ENCODE data around the gene CDKL1. TPM values are rescaled to one million over a fixed set of nuclear protein-coding genes. Genes with fewer than 3 reads are reported as not detected.

Gene CDKL1
- polyA plus RNA-seq, 1 of the 3 experiments (the other 2 are of a cell fraction), result 2.5 TPM

DNA sequence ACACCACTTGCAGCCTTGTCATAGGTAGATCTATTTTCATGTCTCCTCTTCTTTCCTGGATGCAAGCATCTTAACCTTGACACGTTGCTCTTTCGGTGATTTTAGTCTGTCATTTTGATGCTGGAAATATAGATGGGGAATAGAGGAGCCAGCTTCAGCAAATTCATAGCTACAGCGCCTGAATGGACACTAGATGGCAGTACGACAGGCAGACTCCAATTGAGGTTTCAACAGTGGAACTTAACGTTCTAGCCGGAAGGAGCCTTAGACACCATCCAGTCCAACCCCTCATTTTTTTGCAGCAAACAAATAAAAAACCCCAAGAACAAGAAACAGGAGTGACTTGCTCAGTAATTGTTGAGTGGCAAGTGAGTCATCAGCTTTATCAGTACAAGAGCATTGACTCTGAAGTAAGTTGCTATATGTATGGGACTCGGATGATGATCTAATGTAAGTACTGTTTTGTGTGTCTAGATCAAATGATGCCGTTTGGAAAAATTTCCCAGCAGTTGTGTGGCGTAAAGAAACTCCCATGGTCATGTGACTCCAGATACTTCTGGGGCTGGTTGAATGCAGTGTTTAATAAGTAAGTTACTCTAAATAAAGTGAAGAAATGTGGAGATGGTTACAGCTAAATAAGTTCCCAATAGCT is 75.5 kb downstream of the CDKL1 start (continued):
- TF ChIP-seq NFIC (IDR thresholded peaks at IDR 0.05; ENCODE audit: borderline replicate concordance) (no peak), POLR2AphosphoS5 (IDR thresholded peaks at IDR 0.05; ENCODE audit: low read depth, low read length) (peak; percentile 23; the same call in 1 of the 2 replicates), RFX5 (IDR thresholded peaks at IDR 0.05; ENCODE audit: low read length) (peak; percentile 59; the same call in 1 of the 2 replicates), MAX (IDR thresholded peaks at IDR 0.05; ENCODE audit: low read depth) (no peak), FOSL2 (IDR thresholded peaks at IDR 0.05; ENCODE audit: borderline replicate concordance, low read depth) (no peak), TCF12 (IDR thresholded peaks at IDR 0.05) (peak; percentile 30; the same call in 1 of the 2 replicates), YY1 (IDR thresholded peaks at IDR 0.05; ENCODE audit: low read depth) (no peak), SIN3A (IDR thresholded peaks at IDR 0.05; ENCODE audit: borderline replicate concordance, low read depth, low read length) (0 out of 2 replicates have a peak, but pooled peaks have one; percentile 22), MXI1 (IDR thresholded peaks at IDR 0.05; ENCODE audit: low read depth, low read length) (peak; percentile 39; the same call in 1 of the 2 replicates), RAD21 (IDR thresholded peaks at IDR 0.05; ENCODE audit: low read length) (peak; percentile 80), FOXM1 (IDR thresholded peaks at IDR 0.05; ENCODE audit: low read depth) (no peak)
- TF ChIP-seq, protein P1, sequence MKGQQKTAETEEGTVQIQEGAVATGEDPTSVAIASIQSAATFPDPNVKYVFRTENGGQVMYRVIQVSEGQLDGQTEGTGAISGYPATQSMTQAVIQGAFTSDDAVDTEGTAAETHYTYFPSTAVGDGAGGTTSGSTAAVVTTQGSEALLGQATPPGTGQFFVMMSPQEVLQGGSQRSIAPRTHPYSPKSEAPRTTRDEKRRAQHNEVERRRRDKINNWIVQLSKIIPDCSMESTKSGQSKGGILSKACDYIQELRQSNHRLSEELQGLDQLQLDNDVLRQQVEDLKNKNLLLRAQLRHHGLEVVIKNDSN (IDR thresholded peaks at IDR 0.05; ENCODE audit: borderline replicate concordance, low read depth), result peak; percentile 86

DNA sequence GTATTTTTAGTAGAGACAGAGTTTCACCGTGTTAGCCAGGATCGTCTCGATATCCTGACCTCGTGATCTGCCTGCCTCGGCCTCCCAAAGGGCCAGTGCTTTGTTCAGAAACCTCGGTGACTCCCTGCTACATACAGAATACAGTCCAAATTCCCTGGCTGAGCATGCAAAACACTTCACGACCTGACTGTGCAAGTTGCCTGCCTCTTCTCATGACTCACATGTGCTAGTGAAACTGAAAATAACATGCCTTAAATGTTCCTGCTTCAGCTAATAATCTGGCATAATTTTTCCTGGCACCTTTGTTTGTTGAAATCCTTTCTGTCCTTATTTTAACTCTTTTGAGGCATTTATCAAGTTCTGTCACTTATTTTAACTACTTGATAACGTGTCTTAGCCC is 76.4 kb downstream of the CDKL1 start:
- no peaks in the 10 kb centered on the region for H3K9me2 ChIP-seq
- H4K20me1 ChIP-seq (ENCODE audit: insufficient read depth), result no peaks in the 10 kb centered on the region
- peak overlapping the region in 1 of 2 experiments; percentile 47; a peak in 2 of 4 replicates for H3K4me3 ChIP-seq (ENCODE audit: low read depth in 2 of 2, low read length in 1 of 2)
- H3K27me3 ChIP-seq (ENCODE audit: insufficient read depth), result no peaks in the 10 kb centered on the region
- H3K27ac ChIP-seq (ENCODE audit: low read depth in 2 of 2, low read length in 1 of 2), result peak overlapping the region in 1 of 2 experiments; percentile 95; a peak in 2 of 4 replicates
- H3K79me2 ChIP-seq (ENCODE audit: insufficient read depth), result peaks cover 42% of the 10 kb centered on the region
- H3K9me3 ChIP-seq, result no peaks in the 10 kb centered on the region
- peak overlapping the region; percentile 51; the same call in 1 of the 2 replicates for H3K4me2 ChIP-seq
- no peak for DNase-seq
- H2AFZ ChIP-seq (ENCODE audit: low read depth), result no peak overlapping the region
- peaks cover 0 to 4% of the 10 kb centered on the region in 2 experiments; a peak in 3 of 4 replicates for H3K4me1 ChIP-seq (ENCODE audit: control insufficient read depth in 1 of 2, insufficient read depth in 2 of 2, low read depth in 1 of 2, low read length in 1 of 2)
- peaks cover 8 to 13% of the 10 kb centered on the region in 2 experiments for H3K36me3 ChIP-seq (replicated peaks in 1 of 2; ENCODE audit: control insufficient read depth in 1 of 2, insufficient read depth in 2 of 2, low read length in 1 of 2)
- H3F3A ChIP-seq (replicated peaks; ENCODE audit: insufficient read depth), result peaks cover 10% of the 10 kb centered on the region
- CTCF ChIA-PET, result interaction anchor here (0.6 to 7.8 kb wide), 32 partner anchors 9 to 540 kb away, joined by 3 to 140 read pairs (median 4); partner anchors contain the start of genes CDKL1, DMAC2L, L2HGDH and MAP4K5
- POLR2A ChIA-PET, result interaction anchor here (0.5 to 1.0 kb wide), 2 partner anchors 15 to 221 kb away, joined by 3 read pairs; no protein-coding TSS in a partner anchor
- WGBS (ENCODE audit: low lambda C conversion rate), result 67% methylated on average over 8 of the region's 8 CpGs
- peak overlapping the region; percentile 57; the same call in 1 of the 2 replicates for H3K9ac ChIP-seq
- TF ChIP-seq FOXJ3 (CRISPR knock-in tag; IDR thresholded peaks at IDR 0.05) (no peak), GABPA (IDR thresholded peaks at IDR 0.05; ENCODE audit: low read depth) (no peak), POLR2AphosphoS5 (IDR thresholded peaks at IDR 0.05; ENCODE audit: low read depth, low read length) (no peak)

DNA sequence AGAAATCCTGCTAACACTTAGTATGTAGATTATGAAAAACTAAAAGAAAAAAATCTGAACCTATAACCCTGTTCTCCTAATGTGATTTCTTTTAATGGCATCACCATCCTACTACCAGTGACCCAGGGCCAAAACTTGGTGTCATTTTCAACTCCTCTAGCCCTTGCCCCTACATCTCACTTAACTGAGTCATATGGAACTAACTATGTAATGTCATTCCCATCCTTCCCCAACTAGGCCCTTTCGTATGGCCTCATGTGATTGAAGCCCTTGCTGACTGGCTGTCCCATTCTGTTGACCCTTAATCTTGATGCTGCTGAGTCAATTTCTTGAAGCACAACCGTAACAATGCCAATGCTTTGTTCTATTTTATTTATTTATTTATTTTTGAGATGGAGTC is 77.0 kb downstream of the CDKL1 start:
- H3K9ac ChIP-seq, result no peak overlapping the region
- peaks cover 10% of the 10 kb centered on the region for H3F3A ChIP-seq (replicated peaks; ENCODE audit: insufficient read depth)
- no peak overlapping the region for H3K4me2 ChIP-seq
- H3K4me1 ChIP-seq (ENCODE audit: control insufficient read depth in 1 of 2, insufficient read depth in 2 of 2, low read depth in 1 of 2, low read length in 1 of 2), result peaks cover 0 to 4% of the 10 kb centered on the region in 2 experiments; a peak in 3 of 4 replicates
- no peak overlapping the region for H2AFZ ChIP-seq (ENCODE audit: low read depth)
- 93% methylated on average over 2 of the region's 2 CpGs for WGBS (ENCODE audit: low lambda C conversion rate)
- ChIA-PET POLR2A (no interaction called here), CTCF (interaction anchor here (0.8 to 7.8 kb wide), 9 partner anchors 12 to 454 kb away, joined by 3 to 140 read pairs (median 11); partner anchors contain the start of gene MAP4K5)
- no peak for DNase-seq
- TF ChIP-seq, protein P1 (IDR thresholded peaks at IDR 0.05; ENCODE audit: borderline replicate concordance, low read depth), result no peak
- TF ChIP-seq RCOR1 (IDR thresholded peaks at IDR 0.05; ENCODE audit: low read length) (no peak), JUND (IDR thresholded peaks at IDR 0.05) (no peak), ZBTB33 (IDR thresholded peaks at IDR 0.05; ENCODE audit: borderline replicate concordance, low read depth) (no peak), EZH2phosphoT487 (IDR thresholded peaks at IDR 0.05; ENCODE audit: borderline replicate concordance, low read depth) (no peak), EP300 (IDR thresholded peaks at IDR 0.05; ENCODE audit: borderline replicate concordance in 1 of 2, low read depth in 1 of 2, low read length in 1 of 2) (no peak)
- no peaks in the 10 kb centered on the region for H3K9me3 ChIP-seq
- H3K27me3 ChIP-seq (ENCODE audit: insufficient read depth), result no peaks in the 10 kb centered on the region
- H3K79me2 ChIP-seq (ENCODE audit: insufficient read depth), result peaks cover 43% of the 10 kb centered on the region
- H3K4me3 ChIP-seq (ENCODE audit: low read depth in 2 of 2, low read length in 1 of 2), result no peak overlapping the region
- peaks cover 5 to 12% of the 10 kb centered on the region in 2 experiments for H3K36me3 ChIP-seq (replicated peaks in 1 of 2; ENCODE audit: control insufficient read depth in 1 of 2, insufficient read depth in 2 of 2, low read length in 1 of 2)
- peak overlapping the region in 1 of 2 experiments; percentile 18; a peak in 1 of 4 replicates for H3K27ac ChIP-seq (ENCODE audit: low read depth in 2 of 2, low read length in 1 of 2)
- no peaks in the 10 kb centered on the region for H3K9me2 ChIP-seq
- H4K20me1 ChIP-seq (ENCODE audit: insufficient read depth), result no peaks in the 10 kb centered on the region
